GM18507 (cell line): Measurements from ENCODE around the gene BPGM.

Source experiments
- DNase-seq: peaks from one replicate; pipeline ENCODE4 v3.0.0; 2011; ENCODE audit warnings: low read depth; ENCODE audit not compliant: insufficient read length; ENCODE audit errors: extremely low spot score
- FAIRE-seq: peaks from 2 replicates; lab custom pipeline; 2011; peaks lifted over from hg19 to GRCh38; lab: Jason Lieb, UNC

The BPGM gene

DNA sequence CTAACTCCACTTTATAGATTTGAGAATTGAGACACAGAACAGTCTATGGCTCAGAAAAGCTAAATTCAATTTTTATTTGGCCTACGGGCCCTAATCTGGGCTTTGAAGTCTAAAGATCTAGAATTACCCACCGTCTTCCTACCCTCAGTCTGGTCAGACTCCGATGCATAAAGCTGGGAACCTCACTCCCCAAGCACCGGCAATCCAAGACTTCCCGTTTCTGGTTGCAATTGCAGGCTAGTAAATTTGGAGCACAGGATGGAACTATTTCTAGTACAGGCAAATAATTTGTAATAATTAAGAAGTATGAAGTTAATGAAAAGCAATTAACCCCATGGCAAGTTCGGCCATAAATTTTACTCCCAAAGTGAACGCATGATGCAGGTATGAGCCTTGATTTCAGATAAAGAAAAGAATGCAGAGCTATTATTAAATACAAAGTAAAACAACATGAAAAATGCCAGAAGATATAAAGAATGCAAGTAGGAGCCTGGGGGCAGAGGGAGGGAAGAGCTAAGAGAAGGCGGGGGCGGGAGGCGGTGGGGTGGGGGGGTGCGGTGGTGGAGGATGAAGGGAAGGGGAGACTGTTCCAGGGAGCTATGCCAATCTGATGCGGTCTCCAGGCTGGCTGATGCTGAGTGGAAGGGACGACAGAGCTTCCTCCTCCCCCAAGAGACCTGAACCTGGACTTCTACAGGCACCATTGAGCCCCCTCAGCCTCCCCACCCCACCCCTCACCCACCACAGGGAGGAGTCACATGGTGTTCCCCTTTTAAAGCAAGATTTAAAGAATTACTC lies 45.1 kb downstream of the BPGM start:
- FAIRE-seq, result no peak
- DNase-seq, result no peak

DNA sequence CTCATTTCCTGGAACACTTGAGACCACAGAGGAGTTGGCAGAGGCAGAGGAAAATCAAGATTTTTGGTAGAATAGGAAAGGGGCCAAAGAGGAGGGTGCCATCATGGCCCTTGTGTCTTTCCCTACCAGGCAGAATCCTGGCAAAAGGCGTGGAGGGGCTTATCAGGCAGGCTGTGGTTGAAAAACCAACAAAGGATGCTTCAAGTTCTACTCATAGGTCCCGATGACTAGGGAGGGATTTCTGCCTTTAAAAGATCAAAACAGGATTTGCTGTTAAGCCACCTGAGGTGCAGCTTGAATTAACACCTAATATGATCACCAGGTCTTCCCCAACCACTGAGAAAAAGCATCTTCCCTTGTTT lies 45.7 kb downstream of the BPGM start:
- DNase-seq (no peak), FAIRE-seq (no peak)

DNA sequence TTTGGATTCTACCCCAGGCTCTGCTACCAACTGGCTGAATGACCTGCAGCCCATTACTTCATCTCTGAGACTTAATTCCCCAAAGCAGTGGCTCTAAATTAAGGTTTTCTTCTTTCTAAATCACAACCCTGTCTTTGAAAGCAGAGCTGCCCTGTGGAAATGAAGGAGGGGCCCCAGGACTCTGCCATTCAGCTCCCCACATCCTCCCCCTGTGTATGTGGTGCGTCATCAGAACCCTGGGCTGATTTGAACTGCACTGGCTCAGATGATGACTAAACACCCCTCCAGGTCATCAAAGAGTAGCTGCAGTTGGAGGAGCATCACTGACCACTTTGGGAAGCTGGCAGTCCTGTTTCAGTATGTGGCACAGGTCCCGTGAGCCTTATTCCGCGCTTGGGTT lies 46.6 kb downstream of the BPGM start:
- FAIRE-seq (no peak), DNase-seq (no peak)

DNA sequence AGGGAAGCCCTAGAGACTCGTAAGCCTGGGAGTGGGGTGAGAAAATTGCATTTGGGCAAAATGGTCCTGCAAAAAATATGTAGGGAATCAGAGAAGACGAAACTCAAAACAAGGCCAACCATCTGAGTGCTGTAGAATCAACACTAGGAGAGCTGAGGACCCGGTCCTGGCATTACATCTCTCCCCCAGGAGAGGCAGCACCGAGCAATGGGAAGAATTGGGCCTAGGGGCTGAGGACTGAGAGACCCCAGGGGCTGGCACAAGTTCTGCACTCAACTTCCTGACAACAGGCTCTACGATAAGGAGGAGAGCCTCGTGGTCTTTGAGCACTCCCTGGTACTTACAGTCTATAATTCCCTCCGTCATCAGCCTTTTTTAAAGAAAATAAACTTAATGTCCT lies 47.6 kb downstream of the BPGM start:
- no peak for FAIRE-seq
- no peak for DNase-seq

DNA sequence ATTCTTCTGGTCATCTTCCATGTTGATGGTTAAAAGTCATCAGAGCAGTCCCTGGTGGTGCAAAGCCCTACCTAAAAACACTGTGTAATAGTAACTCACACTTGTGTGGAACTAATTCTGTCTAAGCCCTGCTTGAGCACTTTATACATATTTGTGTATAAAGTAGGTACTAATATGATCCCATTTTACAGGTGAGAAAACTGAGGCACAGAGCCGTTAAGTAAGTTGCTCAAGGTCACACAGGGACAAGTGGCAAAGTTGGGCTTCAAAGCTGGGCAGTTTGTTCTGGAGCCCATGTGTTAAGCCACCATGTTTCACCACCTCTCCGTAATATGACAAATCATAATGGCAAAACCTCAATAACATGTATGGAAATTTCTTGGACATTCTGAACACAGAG lies 48.1 kb downstream of the BPGM start:
- FAIRE-seq (no peak), DNase-seq (no peak)

DNA sequence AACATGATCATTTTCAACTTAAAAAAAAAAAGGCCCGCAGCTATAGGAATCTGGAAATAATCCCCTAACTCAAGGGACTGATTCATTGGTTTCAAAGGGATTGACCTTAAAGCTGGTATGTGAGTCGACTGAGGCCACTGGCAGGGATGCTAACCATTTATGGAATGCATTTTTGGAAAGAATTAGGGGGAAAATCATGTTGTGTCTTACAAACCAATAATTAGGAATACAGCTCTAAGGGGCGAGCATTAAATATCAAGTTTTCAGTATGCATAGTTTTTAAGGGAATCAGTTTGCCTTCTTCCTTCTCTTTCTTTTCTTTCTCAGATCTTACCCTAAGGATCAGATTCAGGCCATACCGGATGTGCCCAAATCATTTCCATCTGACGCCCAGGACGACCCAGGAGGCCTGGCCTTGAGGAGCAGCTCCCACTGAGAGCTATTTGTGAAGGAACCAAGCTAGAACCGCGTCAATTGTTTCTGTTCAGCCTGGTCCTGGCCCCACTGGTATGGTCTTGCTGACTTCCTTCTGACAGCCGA lies 48.7 kb downstream of the BPGM start:
- DNase-seq (no peak), FAIRE-seq (no peak)

DNA sequence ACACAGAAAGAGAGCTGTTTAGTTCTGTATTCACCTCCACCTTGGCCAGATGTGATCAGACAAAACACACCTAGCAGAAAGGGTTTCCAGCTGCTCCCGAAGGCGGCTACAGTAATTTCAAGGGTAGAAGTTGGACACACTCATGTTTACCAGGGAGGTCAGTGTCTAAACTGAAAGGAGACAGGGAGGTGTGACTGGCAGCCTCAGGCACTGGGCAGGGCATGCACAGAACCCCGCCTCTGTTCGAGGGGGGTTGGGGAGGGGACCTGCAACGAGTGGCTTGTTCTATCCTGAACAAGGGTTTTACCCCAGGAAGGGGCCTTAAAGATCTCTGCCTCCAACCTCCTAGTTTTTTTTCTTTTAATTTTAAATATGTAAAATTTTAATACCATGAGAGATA lies 49.6 kb downstream of the BPGM start:
- DNase-seq (no peak), FAIRE-seq (no peak)

DNA sequence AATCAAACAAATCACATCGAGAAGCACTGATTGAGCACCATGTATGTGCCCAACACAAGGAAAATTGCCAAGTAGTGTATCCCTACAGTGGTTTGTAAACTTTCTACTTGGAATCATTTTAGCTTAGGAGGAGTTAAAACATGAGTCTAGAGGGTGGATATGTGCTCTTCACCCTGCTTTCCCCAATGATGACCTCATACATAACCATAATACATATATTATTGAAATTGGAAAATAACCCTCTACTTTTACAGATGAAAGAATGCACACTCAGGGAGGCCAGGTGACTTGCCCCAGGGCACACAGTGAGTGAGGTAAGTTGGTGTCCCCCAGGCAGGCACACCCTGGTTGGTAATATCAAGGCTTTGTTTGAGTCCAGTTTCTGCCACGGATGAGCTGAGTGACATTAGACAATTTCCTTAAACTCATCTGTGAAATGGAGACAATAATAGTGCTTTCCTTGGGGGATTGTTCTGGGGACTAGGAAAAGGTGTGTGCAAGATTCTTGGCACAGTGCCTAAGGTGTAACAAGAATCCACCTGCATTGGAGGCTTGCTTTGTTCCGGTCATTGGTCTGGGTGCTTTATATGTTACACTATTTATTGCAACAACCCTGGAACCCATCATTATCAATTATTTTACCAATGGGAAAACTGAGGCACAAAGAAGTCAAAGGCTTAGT lies 50.7 kb downstream of the BPGM start:
- no peak for DNase-seq
- FAIRE-seq, result no peak

DNA sequence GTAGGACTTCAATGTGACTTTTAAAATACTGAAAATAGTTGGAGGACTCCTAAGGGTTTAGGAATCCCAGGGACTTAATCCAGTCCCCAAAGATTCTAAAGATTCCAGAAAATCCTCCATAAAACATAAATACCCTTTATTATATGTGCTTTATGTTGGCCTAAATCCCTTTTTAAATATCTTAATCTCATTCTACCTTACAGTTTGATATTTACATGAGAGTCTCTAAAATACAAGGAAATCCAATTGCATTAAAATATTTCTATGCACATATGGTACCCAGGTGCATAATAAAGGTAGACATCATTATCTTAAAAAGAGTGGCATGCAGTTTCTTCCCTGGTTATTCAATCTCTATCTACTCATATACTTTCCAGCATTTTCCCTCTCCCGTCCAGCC lies 51.8 kb downstream of the BPGM start:
- DNase-seq (no peak), FAIRE-seq (no peak)

DNA sequence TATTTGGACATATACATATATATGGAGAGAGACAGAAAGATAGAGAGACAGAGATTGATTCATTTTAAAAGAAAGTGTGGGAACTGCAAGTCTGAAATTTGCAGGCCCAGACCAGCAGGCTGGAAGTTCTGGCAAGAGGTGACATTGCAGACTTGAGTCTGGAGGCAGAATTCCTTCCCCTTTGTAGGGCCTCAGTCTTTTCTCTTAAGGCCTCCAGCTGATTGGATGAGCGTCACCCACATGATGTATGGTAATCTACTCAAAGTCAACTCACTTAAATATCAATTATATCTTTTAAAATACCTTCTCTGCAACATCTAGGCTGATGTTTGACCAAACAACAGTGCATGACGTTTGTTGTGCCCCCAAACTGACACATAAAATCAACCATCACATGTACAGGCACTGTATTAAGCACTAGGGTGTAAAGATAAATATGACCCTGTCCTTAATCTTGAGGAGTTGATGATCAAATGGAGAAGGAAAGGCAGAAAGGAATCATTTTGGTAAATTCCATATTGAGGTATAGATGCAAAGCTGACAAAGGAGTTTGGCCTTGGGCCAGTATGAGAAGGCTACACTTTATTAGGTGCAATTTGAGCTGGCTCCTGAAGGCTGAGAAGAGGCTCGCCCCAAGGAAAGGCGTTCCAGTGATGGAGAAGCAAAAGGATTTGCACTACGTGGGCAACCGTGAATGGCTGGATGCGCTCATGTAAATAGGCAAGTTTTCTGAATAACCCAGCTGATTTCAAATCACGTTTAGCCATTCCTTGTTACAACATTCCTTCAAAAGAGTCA lies 52.6 kb downstream of the BPGM start:
- no peak for DNase-seq
- FAIRE-seq, result no peak

DNA sequence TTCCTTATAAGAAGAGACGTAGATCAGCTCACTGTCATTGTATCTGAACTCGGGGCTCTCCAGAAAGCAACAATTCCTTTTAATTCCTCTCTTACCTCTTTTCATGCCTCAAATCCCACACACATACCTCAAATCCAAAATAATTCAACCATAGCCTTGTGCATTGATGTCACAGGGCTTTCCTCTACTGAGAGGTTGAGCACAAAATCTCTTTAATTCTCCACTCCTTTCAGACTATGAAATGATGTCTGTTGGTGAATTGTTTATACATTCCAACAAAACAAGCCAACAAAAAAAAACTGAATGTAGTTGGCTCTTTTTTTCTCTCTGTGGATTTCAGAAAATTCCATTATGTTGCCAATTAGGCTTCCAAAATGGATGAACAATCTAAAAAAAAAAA lies 53.2 kb downstream of the BPGM start:
- FAIRE-seq, result no peak
- no peak for DNase-seq

DNA sequence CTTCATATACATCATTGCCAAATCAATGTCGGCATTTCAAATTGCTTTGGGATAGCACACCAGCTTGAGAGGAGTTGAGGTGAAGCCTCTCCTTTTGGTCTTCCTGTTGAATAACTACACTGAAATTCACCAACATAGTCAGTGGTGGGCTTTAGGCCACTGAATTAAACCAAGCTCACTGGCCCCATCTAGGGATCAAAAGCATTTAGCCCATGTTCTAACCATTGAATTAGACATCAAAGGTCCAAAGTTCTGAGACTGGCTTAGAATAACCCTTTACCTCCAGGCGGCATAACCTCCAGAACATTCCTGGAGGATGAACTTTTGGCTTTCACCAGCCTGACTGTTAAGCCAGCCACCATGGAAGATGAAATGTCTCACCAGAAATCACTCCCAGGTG lies 54.6 kb downstream of the BPGM start:
- DNase-seq (no peak), FAIRE-seq (peak; percentile 33)

DNA sequence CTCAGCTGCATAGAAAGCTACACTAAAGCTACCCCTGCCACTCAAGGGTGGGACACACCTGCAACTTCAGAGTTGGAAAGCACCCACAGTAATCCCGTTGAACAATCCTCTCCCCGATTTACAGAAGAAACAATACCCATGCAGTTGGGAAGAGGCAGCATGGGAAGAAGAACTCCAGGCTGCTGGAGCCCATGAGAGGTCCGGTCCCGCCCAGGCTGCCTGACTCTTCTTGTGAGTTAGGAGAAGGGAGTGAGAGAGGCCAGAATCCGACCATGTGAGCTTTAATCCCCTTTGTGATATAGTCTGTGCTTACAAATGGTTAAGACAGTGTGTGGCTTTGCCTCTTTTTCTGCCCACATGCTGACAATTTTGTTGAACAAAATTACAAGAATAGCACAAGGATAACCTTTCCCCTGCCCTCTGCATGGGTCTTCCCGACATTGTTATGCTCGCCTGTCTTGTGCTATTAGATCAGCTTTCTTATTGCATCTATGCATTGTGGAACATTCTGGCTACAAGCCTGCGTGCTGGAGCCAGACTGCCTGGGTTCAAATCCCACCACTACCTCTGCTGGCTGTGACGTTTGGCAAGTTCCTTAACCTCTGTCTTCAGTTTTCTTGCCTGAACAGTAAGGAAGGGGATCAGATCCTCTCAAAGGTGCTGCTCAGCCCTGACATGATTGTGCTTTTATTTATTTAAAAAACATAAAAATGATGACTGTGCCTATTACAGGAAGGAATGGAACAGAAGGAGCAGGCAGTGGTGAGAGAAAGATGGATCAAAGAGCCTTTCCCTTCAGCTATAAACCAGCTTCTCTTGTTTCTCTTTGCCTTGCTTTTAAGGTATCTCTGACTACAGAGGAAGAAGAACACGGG lies 56.0 kb downstream of the BPGM start:
- FAIRE-seq (no peak), DNase-seq (no peak)

DNA sequence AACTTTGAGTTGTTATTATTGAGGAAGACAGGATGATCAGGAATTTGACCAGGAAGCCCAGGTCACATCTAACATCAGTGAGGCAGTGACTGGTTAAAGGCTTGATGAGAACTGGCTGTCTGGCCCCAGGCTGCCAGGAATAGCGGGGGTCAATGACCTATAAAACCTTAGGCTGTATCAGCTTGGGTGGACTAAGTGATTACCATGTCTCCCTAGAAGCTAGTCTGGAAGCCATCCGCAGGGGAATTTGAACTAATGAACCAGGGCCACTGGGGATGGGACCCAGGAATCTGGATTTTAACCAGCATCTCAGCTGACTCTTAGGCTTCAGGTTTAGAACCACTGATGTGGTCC lies 56.6 kb downstream of the BPGM start:
- FAIRE-seq (no peak), DNase-seq (no peak)

DNA sequence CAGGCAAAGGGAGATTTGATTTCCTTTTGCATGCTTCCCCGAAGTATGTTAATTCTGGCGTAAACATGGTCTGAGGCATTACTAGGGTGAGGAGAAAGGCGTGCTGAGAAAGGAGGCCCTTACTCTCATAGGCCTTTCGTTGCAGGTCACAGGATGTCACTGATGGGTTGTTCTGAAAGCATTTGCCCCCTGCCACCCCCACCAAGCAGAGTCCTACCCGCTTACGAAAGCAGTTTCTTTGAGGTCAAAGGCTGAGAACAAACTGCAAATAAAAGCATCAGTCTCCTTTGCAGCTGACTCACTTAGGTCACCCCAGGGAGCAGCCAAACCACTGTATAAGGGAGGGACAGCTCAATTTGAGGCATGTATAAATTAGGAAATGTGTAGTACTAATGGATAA lies 57.1 kb downstream of the BPGM start:
- no peak for FAIRE-seq
- DNase-seq, result no peak

DNA sequence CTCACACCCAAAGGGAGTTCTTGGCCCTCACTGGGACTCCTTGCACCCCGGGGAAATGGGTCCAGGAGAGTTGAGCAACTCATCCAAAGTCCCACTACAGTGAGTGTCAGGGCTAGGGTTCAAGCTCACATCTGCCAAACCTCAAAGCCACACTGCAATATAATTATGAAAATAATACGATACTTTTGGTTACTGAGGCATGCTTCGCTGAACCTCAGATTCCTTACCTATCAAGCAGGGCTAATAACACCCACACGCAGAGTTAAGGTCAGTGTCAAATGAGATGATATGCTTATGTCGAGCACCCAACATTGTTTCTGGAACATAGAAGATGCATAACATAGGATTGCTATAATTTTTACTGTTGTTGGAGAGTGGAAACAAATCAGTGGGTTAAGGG lies 58.2 kb downstream of the BPGM start:
- DNase-seq (no peak), FAIRE-seq (no peak)

DNA sequence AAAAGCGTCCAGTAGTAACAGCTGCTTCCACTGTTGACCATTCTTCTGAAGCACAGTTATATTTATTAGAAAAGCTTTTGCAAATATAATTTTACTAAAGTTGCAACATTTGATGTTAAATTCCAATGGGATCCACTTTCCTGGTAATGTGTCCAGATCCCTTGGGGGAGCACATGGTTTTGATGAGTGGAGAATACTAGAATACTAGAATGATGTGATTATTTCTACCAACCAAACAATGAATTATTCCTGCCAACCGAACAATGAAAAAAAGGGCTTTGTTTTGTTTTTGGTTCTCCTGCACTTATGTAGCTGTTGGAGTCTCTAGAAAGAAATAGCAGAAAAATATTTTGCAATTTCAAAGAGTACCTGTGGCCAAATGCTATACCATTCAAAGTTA lies 59.1 kb downstream of the BPGM start:
- FAIRE-seq, result no peak

DNA sequence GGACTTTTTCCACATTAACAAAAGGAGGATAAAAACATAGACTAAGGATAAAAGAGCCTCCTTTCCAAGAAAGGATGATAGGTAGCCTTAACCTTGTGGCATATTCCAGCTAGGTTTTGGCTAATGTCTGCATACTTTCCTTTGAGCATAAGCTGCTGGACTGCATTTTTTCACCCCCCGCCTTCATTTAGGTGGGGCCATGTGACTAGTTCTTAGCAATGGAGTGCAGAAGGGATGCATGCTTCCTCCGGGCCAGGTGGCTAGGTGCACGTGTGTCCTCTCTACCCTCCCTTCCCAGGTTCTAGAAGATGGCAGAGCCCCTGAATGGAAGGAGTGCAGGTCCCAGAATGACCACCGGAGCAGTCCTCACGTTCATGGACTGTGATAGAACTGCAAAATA lies 59.8 kb downstream of the BPGM start:
- DNase-seq (no peak), FAIRE-seq (no peak)

More for the DNA sequence above, 59.1 kb downstream of the BPGM start:
- no peak for DNase-seq

DNA sequence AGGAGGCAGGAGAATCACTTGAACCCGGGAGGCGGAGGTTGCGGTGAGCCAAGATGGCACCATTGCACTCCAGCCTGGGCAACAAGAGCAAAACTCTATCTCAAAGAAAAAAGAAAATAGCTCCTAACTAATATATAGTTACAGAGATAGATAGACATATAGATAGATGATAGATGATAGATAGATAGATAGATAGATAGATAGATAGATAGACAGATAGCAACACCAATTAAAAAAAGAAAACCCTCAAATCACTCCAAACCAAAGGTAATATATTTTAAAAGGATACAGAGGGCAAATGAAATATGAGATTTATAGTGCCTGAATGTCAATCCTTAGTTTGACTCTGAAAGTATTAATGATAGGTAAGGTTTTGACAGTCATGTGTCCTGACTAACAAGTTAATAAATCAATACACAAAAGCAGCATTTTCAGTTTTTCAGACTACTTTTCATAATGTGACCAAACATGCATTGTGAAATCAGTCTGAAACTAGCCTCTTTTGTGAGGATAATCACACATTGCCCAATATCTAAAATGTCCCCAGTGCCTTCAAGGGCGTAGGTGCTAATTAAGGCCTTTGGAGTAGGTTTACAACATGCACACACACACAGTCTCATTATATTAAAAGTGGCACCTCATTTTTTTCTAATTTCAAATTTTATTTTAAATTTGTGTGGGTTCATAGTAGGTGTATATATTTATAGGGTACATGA lies 61.2 kb downstream of the BPGM start:
- DNase-seq (no peak), FAIRE-seq (no peak)
